Erythroblast (primary cell): Measurements from ENCODE around the gene OR6C6.
"Not testable (repeated sequence)": the region's sequence is repeated elsewhere in the genome, so short reads cannot be mapped to it uniquely, and the experiment has no call there.

Source experiments
- GATA1 ChIP-seq: IDR thresholded peaks from 2 replicates; pipeline ENCODE4 v1.6.1; 2011; ENCODE audit warnings: low read depth, mild to moderate bottlenecking, control low read depth, low read length, moderate library complexity
- POLR2A ChIP-seq: IDR thresholded peaks from 2 replicates; pipeline ENCODE4 v1.6.1; 2011; ENCODE audit warnings: mild to moderate bottlenecking, low read length

- TF ChIP-seq POLR2A, GATA1: not testable (repeated sequence)
These were observed 29.4 kb upstream of the OR6C6 start for GRCh38 chr12:55325801-55326200.
